Measurements from ENCODE around the gene GRIK1.

- TF ChIP-seq CTCF (conservative IDR thresholded peaks at IDR 0.05 in 1 of 2, IDR thresholded peaks at IDR 0.05 in 1 of 2; ENCODE audit: extremely low read depth in 1 of 2, insufficient read depth in 1 of 2, low read depth in 1 of 2, low read length in 2 of 2): no peak
- no peak for TF ChIP-seq EZH2 (IDR thresholded peaks at IDR 0.05; ENCODE audit: borderline replicate concordance, low read length)
Observed at GRCh38 chr21:29490016-29490415, 449.8 kb downstream of the GRIK1 start.
